Fibroblast of lung (primary cell): Measurements from ENCODE around the gene RTKN2. TPM values are rescaled to one million over a fixed set of nuclear protein-coding genes. Genes with fewer than 3 reads are reported as not detected.

Source experiments
- DNase-seq, 2 donors: peaks; one replicate each; pipeline versions ENCODE4 v3.0.0 to v3.0.0-alpha.2; 2010; ENCODE audit warnings: low read depth in 2 of 2
- H2AFZ ChIP-seq: 2 replicates; pipeline ENCODE4 v1.5.1; 2012; ENCODE audit warnings: low read length, control low read depth, inconsistent platforms
- H3K27ac ChIP-seq: 2 replicates; pipeline ENCODE4 v1.5.1; 2011; ENCODE audit warnings: low read length, control low read depth; ENCODE audit not compliant: insufficient read depth
- H3K27me3 ChIP-seq: 2 replicates; pipeline ENCODE4 v1.5.1; 2011; ENCODE audit warnings: mild to moderate bottlenecking, low read length; ENCODE audit not compliant: control insufficient read depth, insufficient read depth
- H3K36me3 ChIP-seq: 2 replicates; pipeline ENCODE4 v1.5.1; 2011; ENCODE audit warnings: low read length; ENCODE audit not compliant: control insufficient read depth, insufficient read depth
- H3K4me1 ChIP-seq: 2 replicates; pipeline ENCODE4 v1.5.1; 2011; ENCODE audit warnings: low read length; ENCODE audit not compliant: control insufficient read depth, insufficient read depth; ENCODE audit errors: extremely low read depth
- H3K4me2 ChIP-seq: 2 replicates; pipeline ENCODE4 v1.5.1; 2011; ENCODE audit warnings: low read length, control low read depth; ENCODE audit not compliant: insufficient read depth; ENCODE audit errors: extremely low read depth
- H3K4me3 ChIP-seq, 4 experiments: fragments of 200-600 bp in 1 of 4; sonication (generic) in 1 of 4; replicated peaks in 1 of 4; 2 replicates each; pipeline ENCODE4 v1.5.1; 2011 to 2016; ENCODE audit warnings: low read length in 4 of 4, low read depth in 3 of 4, mild to moderate bottlenecking in 3 of 4, control low read depth in 2 of 4, inconsistent platforms in 1 of 4, mixed read lengths in 1 of 4; ENCODE audit not compliant: insufficient read depth in 1 of 4; ENCODE audit errors: control extremely low read depth in 1 of 4
- H3K79me2 ChIP-seq: 2 replicates; pipeline ENCODE4 v1.5.1; 2012; ENCODE audit warnings: mild to moderate bottlenecking, low read length, inconsistent platforms; ENCODE audit not compliant: control insufficient read depth, insufficient read depth
- H3K9ac ChIP-seq: 2 replicates; pipeline ENCODE4 v1.5.1; 2011; ENCODE audit warnings: mild to moderate bottlenecking, low read length, control low read depth; ENCODE audit not compliant: insufficient read depth
- H3K9me3 ChIP-seq: 2 replicates; pipeline ENCODE4 v1.5.1; 2012; ENCODE audit warnings: low read depth, low read length; ENCODE audit not compliant: control insufficient read depth, insufficient read depth
- H4K20me1 ChIP-seq: 2 replicates; pipeline ENCODE4 v1.5.1; 2011; ENCODE audit warnings: low read length; ENCODE audit not compliant: control insufficient read depth, insufficient read depth; ENCODE audit errors: extremely low read depth
- EZH2 ChIP-seq: IDR thresholded peaks from 2 replicates; pipeline ENCODE4 v1.5.1; 2012; ENCODE audit warnings: low read length, control low read depth, mild to moderate bottlenecking; ENCODE audit errors: missing control alignments
- polyA plus RNA-seq, 2 donors: library from polyadenylated mRNA; depleted of rRNA in 1 of 2; stranded (reverse) in 1 of 2; unstranded in 1 of 2; fragments of >200 nt; gene quantifications; 2 replicates each; pipeline ENCODE4 v1.2.1, GENCODE V29; 2011 to 2012; ENCODE audit warnings: missing spikeins in 1 of 2
- total RNA-seq: library from RNA; depleted of rRNA; stranded (reverse); fragments of >200 nt; gene quantifications from 2 replicates; pipeline ENCODE4 v1.2.1, GENCODE V29; 2014
- TF ChIP-seq, protein P1 (sequence below), 2 donors: IDR thresholded peaks in 1 of 2; conservative IDR thresholded peaks in 1 of 2; 1 replicate in 1 of 2; 2 replicates in 1 of 2; pipeline ENCODE4 v1.5.1; 2011 to 2012; ENCODE audit warnings: low read length in 2 of 2, control low read depth in 1 of 2, inconsistent platforms in 1 of 2, low read depth in 1 of 2, mild to moderate bottlenecking in 1 of 2

RTKN2 gene
- total and polyA plus RNA-seq, 2 donors (not counting 1 experiment from before 2014, with no cell fraction given): 1.1 to 1.2 TPM

DNA sequence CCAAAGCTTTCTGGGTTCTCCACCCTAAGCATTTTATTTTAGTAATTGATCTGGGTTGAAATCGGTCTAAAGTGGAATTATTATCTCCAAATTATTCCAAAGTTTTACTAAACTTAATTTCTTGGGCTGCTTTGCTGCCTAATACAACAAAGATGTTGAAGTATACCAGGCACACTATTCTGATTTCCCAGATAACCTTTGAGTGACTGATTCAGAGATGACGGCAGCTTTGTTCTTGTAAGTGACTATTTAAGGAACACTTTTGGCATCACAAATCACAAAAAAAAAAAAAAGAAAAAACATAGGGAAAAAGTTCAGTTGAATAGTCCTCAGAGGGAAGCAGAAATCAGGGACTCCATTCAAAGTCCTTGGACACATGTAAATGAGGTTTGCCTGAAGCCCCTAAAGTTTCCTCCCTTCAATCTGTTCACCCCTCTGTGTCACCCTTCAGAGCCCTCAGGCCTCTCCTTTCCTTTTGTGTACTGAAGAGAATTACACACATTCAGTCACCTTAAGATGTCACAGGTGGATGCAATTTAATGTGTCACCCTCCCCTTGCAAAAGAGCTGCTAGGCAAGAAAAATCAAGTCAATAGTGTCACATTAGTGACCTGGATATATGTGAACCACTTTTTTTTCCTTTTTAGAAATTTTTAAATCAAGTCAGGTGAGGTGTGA lies 81.5 kb downstream of the RTKN2 start:
- H3K4me2 ChIP-seq: no peak overlapping the region
- H3K36me3 ChIP-seq: no peaks in the 10 kb centered on the region
- no peak overlapping the region for H3K27ac ChIP-seq
- no peak overlapping the region for H3K9ac ChIP-seq
- H3K9me3 ChIP-seq: no peaks in the 10 kb centered on the region
- H3K79me2 ChIP-seq: no peaks in the 10 kb centered on the region
- H4K20me1 ChIP-seq: no peaks in the 10 kb centered on the region
- TF ChIP-seq EZH2: no peak
- TF ChIP-seq, protein P1, sequence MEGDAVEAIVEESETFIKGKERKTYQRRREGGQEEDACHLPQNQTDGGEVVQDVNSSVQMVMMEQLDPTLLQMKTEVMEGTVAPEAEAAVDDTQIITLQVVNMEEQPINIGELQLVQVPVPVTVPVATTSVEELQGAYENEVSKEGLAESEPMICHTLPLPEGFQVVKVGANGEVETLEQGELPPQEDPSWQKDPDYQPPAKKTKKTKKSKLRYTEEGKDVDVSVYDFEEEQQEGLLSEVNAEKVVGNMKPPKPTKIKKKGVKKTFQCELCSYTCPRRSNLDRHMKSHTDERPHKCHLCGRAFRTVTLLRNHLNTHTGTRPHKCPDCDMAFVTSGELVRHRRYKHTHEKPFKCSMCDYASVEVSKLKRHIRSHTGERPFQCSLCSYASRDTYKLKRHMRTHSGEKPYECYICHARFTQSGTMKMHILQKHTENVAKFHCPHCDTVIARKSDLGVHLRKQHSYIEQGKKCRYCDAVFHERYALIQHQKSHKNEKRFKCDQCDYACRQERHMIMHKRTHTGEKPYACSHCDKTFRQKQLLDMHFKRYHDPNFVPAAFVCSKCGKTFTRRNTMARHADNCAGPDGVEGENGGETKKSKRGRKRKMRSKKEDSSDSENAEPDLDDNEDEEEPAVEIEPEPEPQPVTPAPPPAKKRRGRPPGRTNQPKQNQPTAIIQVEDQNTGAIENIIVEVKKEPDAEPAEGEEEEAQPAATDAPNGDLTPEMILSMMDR (conservative IDR thresholded peaks at IDR 0.05 in 1 of 2, IDR thresholded peaks at IDR 0.05 in 1 of 2; ENCODE audit: low read depth in 1 of 2, low read length in 2 of 2): no peak
- no peaks in the 10 kb centered on the region for H3K4me1 ChIP-seq
- H3K4me3 ChIP-seq: no peak overlapping the region
- DNase-seq: peak; percentile 39 to 67
- no peaks in the 10 kb centered on the region for H3K27me3 ChIP-seq
- H2AFZ ChIP-seq: no peak overlapping the region

DNA sequence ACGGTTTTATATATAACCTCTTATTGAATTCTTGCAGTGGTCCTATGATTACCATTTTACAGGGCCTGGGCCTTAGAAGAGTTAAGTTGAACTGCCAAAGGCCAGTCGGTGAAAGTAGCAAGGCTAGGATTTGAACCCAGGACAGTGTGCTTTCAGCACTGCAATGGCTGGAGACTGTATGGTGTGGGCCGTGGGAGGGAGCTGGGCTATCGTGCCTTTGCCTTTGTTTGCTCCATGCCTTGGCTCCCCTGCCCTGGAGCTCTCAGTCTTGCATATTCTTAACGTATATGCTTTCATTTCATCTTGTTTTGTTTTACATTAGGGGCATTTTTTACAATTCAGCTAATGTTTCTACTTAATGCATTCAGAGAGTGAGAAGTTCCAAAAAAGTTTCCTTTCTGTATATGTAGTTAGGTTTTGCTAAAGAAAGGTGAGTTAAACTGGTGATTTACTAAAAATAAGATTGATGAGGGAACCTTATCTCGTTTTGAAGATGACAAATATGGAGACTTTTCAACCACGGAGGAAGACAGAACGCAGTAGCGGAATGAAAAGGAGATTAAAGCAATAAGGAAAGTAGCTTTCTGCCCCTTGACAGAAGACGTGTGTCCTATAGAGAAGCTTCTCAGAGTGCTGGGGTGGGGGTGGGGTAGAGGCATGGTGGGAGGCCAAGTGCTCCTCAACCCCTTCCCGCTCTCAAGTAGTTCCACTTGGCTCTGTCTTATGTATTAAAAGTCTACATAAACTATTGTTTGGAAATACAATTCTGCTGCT lies 82.5 kb downstream of the RTKN2 start:
- Histone ChIP-seq H3K27ac (no peak overlapping the region), H3K79me2 (no peaks in the 10 kb centered on the region), H3K36me3 (no peaks in the 10 kb centered on the region), H3K27me3 (no peaks in the 10 kb centered on the region), H4K20me1 (no peaks in the 10 kb centered on the region), H3K9me3 (no peaks in the 10 kb centered on the region), H3K4me1 (no peaks in the 10 kb centered on the region), H3K4me3 (no peak overlapping the region), H3K9ac (no peak overlapping the region), H2AFZ (no peak overlapping the region), H3K4me2 (no peak overlapping the region)
- no peak for TF ChIP-seq EZH2
- TF ChIP-seq, protein P1 (conservative IDR thresholded peaks at IDR 0.05 in 1 of 2, IDR thresholded peaks at IDR 0.05 in 1 of 2; ENCODE audit: low read depth in 1 of 2, low read length in 2 of 2): no peak
- DNase-seq: no peak

DNA sequence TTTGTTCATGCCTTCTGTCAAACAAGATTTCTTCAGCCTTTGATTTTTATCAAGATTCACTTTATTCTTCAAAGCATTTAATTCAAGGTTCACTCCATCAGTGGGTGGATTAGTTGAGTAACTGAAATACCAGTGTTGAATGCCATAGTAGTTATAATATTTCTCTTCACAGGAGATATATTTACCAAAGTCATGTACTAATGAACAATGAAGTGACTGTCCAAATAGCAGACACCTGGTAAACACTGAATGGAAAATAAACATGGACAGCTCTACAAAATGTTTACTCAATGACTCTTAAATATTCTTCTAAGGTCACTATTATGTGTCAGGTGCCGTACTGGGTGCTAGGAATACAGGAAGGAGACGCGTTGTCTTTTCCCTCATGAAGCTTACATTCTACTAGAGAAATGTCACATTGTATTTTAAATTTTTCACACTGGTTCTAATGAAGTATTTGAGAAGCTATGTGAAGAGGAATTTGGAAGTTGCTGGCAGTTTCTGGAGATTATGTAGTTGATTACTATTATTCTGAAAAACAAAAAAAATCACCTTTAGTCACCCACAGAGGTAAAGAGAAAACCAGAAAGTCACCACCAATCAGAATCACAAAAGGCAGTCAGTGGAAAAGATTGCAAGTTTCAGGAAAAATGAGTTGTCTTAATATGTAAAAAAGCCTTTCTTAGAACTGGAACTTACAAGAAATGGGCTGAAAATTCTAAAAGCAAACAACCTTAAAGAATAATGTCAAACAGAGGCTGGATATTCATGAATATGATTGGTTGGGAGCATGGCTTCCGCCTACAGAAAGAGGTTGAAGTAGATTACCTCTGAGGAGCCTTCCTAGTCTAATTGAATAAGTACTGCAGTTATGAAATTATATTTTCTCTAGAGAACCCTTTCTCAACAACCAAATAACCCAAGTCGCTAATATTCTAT lies 84.5 kb downstream of the RTKN2 start:
- H3K4me2 ChIP-seq: no peak overlapping the region
- DNase-seq: no peak
- no peaks in the 10 kb centered on the region for H3K36me3 ChIP-seq
- H3K27ac ChIP-seq: no peak overlapping the region
- H3K9me3 ChIP-seq: no peaks in the 10 kb centered on the region
- TF ChIP-seq, protein P1 (conservative IDR thresholded peaks at IDR 0.05 in 1 of 2, IDR thresholded peaks at IDR 0.05 in 1 of 2; ENCODE audit: low read depth in 1 of 2, low read length in 2 of 2): no peak
- TF ChIP-seq EZH2: no peak
- H3K4me1 ChIP-seq: no peaks in the 10 kb centered on the region
- no peak overlapping the region for H3K4me3 ChIP-seq
- H3K79me2 ChIP-seq: no peaks in the 10 kb centered on the region
- no peak overlapping the region for H3K9ac ChIP-seq
- no peaks in the 10 kb centered on the region for H4K20me1 ChIP-seq
- H2AFZ ChIP-seq: no peak overlapping the region
- H3K27me3 ChIP-seq: no peaks in the 10 kb centered on the region
